Measurements from ENCODE around the gene OR10H4. TPM values are rescaled to one million over a fixed set of nuclear protein-coding genes. Genes with fewer than 3 reads are reported as not detected.
"Not testable (repeated sequence)": the region's sequence is repeated elsewhere in the genome, so short reads cannot be mapped to it uniquely, and the experiment has no call there.

The OR10H4 gene
- total and polyA plus RNA-seq, 2 of the 13 experiments (the other 11 are each of a cell fraction or from before 2014, with no cell fraction given) = not detected

DNA sequence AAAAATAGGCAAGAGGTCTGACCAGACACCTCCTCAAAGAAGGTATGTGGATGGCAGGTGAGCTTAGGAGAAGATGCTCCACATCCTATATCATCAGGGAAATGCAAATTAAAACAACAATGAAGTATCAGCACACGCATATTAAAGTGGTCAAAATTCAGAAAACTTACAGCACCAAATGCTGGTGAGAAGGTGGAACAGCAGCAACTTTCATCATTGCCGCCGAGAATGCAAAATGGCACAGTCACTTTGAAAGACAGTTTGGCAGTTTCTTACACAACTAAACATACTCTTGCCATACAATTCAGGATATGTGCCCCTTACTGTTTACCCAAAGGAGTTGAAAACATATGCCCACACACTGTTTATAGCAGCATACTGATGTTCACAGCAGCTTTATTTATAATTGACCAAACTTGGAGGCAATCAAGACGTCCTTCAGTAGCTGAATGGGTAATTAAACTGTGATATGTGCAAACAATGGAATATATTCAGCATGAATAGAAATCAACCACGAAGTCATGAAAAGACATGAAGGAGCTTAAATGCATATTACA lies 22.5 kb downstream of the OR10H4 start (continued):
- TF ChIP-seq, protein P1, sequence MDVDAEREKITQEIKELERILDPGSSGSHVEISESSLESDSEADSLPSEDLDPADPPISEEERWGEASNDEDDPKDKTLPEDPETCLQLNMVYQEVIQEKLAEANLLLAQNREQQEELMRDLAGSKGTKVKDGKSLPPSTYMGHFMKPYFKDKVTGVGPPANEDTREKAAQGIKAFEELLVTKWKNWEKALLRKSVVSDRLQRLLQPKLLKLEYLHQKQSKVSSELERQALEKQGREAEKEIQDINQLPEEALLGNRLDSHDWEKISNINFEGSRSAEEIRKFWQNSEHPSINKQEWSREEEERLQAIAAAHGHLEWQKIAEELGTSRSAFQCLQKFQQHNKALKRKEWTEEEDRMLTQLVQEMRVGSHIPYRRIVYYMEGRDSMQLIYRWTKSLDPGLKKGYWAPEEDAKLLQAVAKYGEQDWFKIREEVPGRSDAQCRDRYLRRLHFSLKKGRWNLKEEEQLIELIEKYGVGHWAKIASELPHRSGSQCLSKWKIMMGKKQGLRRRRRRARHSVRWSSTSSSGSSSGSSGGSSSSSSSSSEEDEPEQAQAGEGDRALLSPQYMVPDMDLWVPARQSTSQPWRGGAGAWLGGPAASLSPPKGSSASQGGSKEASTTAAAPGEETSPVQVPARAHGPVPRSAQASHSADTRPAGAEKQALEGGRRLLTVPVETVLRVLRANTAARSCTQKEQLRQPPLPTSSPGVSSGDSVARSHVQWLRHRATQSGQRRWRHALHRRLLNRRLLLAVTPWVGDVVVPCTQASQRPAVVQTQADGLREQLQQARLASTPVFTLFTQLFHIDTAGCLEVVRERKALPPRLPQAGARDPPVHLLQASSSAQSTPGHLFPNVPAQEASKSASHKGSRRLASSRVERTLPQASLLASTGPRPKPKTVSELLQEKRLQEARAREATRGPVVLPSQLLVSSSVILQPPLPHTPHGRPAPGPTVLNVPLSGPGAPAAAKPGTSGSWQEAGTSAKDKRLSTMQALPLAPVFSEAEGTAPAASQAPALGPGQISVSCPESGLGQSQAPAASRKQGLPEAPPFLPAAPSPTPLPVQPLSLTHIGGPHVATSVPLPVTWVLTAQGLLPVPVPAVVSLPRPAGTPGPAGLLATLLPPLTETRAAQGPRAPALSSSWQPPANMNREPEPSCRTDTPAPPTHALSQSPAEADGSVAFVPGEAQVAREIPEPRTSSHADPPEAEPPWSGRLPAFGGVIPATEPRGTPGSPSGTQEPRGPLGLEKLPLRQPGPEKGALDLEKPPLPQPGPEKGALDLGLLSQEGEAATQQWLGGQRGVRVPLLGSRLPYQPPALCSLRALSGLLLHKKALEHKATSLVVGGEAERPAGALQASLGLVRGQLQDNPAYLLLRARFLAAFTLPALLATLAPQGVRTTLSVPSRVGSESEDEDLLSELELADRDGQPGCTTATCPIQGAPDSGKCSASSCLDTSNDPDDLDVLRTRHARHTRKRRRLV (CRISPR knock-in tag; IDR thresholded peaks at IDR 0.05) = no peak
- TF ChIP-seq STAT6 (CRISPR knock-in tag; IDR thresholded peaks at IDR 0.05; ENCODE audit: borderline replicate concordance) (no peak), ISL2 (CRISPR knock-in tag; IDR thresholded peaks at IDR 0.05) (no peak)

DNA sequence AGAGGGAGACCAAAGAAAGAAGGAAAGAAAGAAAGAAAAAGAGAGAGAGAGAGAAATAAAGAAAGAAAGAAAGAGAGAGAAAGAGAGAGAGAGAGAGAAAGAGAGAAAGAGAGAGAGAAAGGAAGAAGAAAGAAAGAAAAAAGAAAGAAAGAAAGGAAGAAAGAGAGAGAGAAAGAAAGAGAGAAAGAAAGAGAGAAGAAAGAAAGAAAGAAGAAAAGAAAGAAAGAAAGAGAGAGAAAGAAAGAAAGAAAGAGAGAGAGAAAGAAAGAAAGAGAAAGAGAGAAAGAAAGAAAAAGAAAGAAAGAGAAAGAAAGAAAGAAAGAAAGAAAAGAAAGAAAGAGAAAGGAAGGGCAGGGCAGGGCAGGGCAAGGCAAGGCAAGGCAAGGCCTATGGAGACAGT lies 23.2 kb downstream of the OR10H4 start:
- H2AFZ ChIP-seq (ENCODE audit: low read length); BruUV-seq (replicated peaks); DNase-seq (ENCODE audit: low spot score); H3K27ac ChIP-seq (ENCODE audit: extremely low read length, insufficient read depth, low read length); ATAC-seq; CTCF ChIA-PET (ENCODE audit: low intra/inter-chr PET ratio, low total read pairs); H3K79me2 ChIP-seq (ENCODE audit: insufficient read depth, low read length); intact Hi-C loops (cut with micrococcal nuclease; ENCODE audit: unreplicated experiment); H3K9ac ChIP-seq (ENCODE audit: insufficient read depth, low read depth, low read length); H3K4me2 ChIP-seq (ENCODE audit: low read depth, low read length); H4K20me1 ChIP-seq (ENCODE audit: insufficient read depth, low read length); in situ Hi-C loops (cut with HindIII; ENCODE audit: extremely low pct_ligation_motif_present, low pct_unique_long_range_greater_than_20kb); FAIRE-seq; H3K4me3 ChIP-seq (replicated peaks in 1 of 3; ENCODE audit: insufficient read depth in 1 of 3, low read depth in 2 of 3, low read length in 3 of 3); POLR2A ChIA-PET; H3K4me1 ChIP-seq (ENCODE audit: insufficient read depth, low read length); H3K36me3 ChIP-seq (replicated peaks in 1 of 2; ENCODE audit: control insufficient read depth in 1 of 2, insufficient read depth in 2 of 2, low read length in 2 of 2); H3K27me3 ChIP-seq (ENCODE audit: control insufficient read depth in 1 of 2, insufficient read depth in 2 of 2, low read length in 2 of 2); H3K9me3 ChIP-seq (ENCODE audit: low read length): not testable (repeated sequence)

Measured in HepG2 (cell line).